HG03439 (cell line): ENCODE measurements around the gene KRTAP4-2.
"Not testable (repeated sequence)": the region's sequence is repeated elsewhere in the genome, so short reads cannot be mapped to it uniquely, and the experiment has no call there.

Experiments used
- ATAC-seq: cut with Tn5 transposase; IDR thresholded peaks from one replicate; pipeline ENCODE4 v1.9.1; 2021; ENCODE audit warnings: mild to moderate bottlenecking, moderate library complexity; ENCODE audit not compliant: unreplicated experiment

Gene KRTAP4-2

GRCh38 chr17:41163828-41164227 is 14.2 kb downstream of the KRTAP4-2 start:
- no peak for ATAC-seq

DNA sequence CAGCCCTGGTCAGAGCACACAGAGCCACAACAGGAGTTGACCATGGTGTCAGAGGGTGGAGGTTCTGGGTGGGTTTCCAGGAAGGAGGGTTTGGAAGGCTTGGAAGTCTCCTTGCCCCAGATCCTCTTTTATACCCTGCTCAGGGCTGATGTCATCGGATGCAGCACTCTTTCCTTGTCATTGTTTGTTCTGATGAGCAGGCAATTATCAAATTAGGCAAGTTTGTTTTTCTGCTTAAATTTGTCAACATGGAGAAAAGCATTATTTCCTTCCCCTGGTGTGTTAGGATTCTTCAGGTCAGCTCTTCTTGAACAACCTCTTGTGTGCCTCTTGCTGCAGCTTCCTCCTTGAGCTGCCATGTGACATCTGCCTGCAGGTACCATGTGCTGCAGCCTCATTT is 17.4 kb downstream of the KRTAP4-2 start, which contains the start of gene KRTAP4-4:
Gene KRTAP4-4, minus strand, starts transcription at position 101 of the 400 bp plus-strand sequence. Its CDS starts 57 bp downstream, at position 44.
- ATAC-seq = no peak

DNA sequence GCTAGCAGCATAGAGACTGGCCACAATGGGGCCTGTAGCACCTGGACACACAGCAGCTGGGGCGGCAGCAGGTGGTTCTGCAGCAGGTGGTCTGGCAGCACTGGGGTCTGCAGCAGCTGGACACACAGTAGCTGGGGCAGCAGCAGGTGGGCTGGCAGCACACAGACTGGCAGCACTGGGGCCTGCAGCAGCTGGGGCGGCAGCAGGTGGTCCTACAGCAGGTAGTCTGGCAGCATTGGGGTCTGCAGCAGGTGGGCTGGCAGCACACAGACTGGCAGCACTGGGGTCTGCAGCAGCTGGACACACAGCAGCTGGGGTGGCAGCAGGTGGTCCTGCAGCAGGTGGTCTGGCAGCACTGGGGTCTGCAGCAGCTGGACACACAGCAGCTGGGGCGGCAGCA is 17.8 kb downstream of the KRTAP4-2 start:
- not testable (repeated sequence) for ATAC-seq

DNA sequence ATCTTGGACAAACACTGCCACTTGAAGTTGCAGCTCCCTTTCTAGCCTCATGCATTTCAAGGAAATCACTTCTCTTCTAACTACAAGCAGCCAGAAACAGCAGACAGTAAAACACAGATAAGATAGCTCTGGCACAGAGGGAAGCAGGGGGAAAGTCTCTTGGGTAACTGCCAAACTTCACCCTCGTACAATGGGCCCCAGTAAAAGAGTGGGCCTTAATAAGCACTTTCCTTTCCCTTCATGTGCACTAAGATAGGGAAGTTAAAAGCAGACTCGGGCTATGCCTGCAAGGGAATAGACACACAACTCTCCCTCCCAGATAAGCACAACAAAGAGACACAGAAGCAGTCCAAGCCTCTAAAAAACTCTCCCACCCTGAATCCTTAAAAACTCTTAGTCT is 24.2 kb downstream of the KRTAP4-2 start:
- ATAC-seq = no peak

GRCh38 chr17:41151525-41151924 is 26.5 kb downstream of the KRTAP4-2 start:
- ATAC-seq = no peak

DNA sequence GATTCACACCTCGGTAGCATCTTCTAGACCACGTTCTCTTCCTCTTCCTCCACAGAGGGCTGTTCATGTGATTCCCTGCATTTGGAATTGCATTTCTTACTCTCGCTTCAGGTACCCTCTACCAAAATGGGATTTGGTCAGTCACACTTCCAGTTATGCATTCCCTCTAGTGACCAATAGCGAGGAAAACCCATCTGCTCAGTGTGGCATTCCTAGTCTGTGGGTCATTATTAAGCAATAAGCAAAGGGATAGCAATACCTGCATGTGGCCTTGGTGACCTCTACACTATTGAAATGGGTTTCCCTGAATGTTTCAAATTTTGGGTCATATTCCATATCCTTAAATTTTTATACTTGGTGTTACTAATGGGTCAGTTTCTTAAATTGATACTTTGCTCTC is 28.0 kb downstream of the KRTAP4-2 start:
- ATAC-seq = no peak

- ATAC-seq = no peak
Measured at GRCh38 chr17:41149652-41149985, 28.4 kb downstream of the KRTAP4-2 start, which contains the start of gene KRTAP4-5. Gene KRTAP4-5, minus strand, starts transcription at chr17:41149825. Its CDS starts 58 bp downstream, at chr17:41149767.

GRCh38 chr17:41148971-41149651 is 28.9 kb downstream of the KRTAP4-2 start:
- not testable (repeated sequence) for ATAC-seq

- ATAC-seq = no peak
Measured at GRCh38 chr17:41147531-41148204, 30.4 kb downstream of the KRTAP4-2 start.

- ATAC-seq = no peak
Measured at GRCh38 chr17:41145261-41145660, 32.8 kb downstream of the KRTAP4-2 start.

DNA sequence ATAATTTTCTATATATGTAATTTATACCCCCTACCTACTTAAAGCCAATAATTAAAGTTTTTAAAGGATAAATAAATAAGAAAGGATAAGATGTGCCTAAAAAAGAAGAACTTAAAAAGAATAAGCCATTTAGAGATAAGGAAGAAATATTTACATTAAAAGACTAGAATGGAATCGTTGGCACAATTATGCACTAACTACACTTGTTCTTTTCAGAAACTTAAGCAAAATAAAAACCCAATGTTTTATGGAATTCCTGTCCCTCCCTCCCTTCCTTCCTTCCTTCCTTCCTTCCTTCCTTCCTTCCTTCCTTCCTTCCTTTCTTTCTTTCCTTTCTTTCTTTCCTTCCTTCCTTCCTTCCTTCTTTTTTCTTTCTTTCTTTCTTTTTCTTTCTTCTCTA is 33.2 kb downstream of the KRTAP4-2 start:
- ATAC-seq = no peak

DNA sequence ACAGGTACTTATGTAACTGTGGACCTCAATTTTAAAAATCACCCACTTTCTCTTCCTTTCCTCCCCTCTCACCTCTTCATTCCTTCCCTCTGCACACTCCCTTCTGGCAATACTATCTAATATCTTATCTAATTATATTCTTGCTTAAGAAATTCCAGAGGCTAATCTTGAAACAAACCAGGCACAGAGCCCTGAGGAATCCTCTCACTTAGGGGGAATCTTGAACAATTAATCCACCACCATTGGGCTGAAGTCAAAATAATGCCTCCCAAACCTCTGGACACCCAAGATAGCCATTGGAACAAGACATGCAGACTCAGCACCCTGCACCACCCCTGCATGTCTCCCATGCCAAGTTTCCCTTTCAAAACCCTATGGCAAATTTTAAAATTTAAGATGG is 36.7 kb downstream of the KRTAP4-2 start:
- no peak for ATAC-seq

GRCh38 chr17:41140360-41141131 is 37.5 kb downstream of the KRTAP4-2 start, which contains the start of gene KRTAP4-6:
Gene KRTAP4-6, minus strand, starts transcription at chr17:41140544. Its CDS starts 57 bp downstream, at chr17:41140487.
- ATAC-seq = no peak

GRCh38 chr17:41139865-41140264 is 38.2 kb downstream of the KRTAP4-2 start:
- ATAC-seq = not testable (repeated sequence)

- no peak for ATAC-seq
Measured at GRCh38 chr17:41133880-41134735, 43.9 kb downstream of the KRTAP4-2 start.

DNA sequence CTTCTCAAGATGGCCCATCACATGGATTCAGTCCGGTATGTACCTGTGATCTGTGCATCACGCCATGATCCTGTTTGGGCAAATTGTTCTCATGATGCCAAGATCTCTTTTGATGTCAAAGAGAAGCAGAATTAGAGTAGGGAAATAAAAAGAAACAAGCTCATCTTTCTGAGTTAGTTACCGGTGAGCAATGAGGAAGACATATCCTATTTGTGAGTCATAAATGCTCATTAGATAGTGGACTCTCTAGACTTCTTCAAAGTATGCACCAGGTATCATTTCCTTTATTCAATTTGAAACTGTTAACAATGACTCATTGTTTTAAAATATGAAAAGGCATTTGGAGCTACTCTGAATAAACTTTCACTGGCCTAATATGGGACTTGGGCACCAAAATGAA is 46.0 kb downstream of the KRTAP4-2 start:
- ATAC-seq = no peak
